T-helper 9 cell (primary cell): ENCODE measurements around the gene ZNF132.
"Not testable (repeated sequence)": the region's sequence is repeated elsewhere in the genome, so short reads cannot be mapped to it uniquely, and the experiment has no call there.

Source experiments
- DNase-seq: peaks from one replicate; pipeline ENCODE4 v3.0.0-alpha.2; 2020
- total RNA-seq, 2 donors: gene quantifications; one replicate each; lab custom pipeline; 2026; lab: John Stamatoyannopoulos, UW

Gene ZNF132
- total RNA-seq, result 1.9 to 7.7 reads per million in 2 donors

GRCh38 chr19:58439576-58440554, at the start of gene ZNF132:
TSS of gene ZNF132 (minus strand) at chr19:58440153. CDS start at chr19:58439821, 332 bp downstream.
- DNase-seq, result peak; percentile 89

GRCh38 chr19:58484349-58484748, 44.4 kb upstream of the ZNF132 start:
- DNase-seq, result not testable (repeated sequence)

GRCh38 chr19:58483776-58484175, 43.8 kb upstream of the ZNF132 start:
- no peak for DNase-seq

- no peak for DNase-seq
Observed at GRCh38 chr19:58482372-58482771, 42.4 kb upstream of the ZNF132 start.

- DNase-seq, result no peak
Observed at GRCh38 chr19:58480831-58481230, 40.9 kb upstream of the ZNF132 start.

GRCh38 chr19:58480481-58480830, 40.5 kb upstream of the ZNF132 start:
- DNase-seq, result no peak

GRCh38 chr19:58479736-58480480, 40.0 kb upstream of the ZNF132 start:
- no peak for DNase-seq

GRCh38 chr19:58479303-58479702, 39.4 kb upstream of the ZNF132 start:
- no peak for DNase-seq

- no peak for DNase-seq
Observed at GRCh38 chr19:58477871-58478270, 37.9 kb upstream of the ZNF132 start.

- no peak for DNase-seq
Observed at GRCh38 chr19:58477130-58477529, 37.2 kb upstream of the ZNF132 start.

- no peak for DNase-seq
Observed at GRCh38 chr19:58476498-58477015, 36.6 kb upstream of the ZNF132 start.

GRCh38 chr19:58475714-58476497, 36.0 kb upstream of the ZNF132 start, which contains the start of gene ZNF446:
TSS of gene ZNF446 (plus strand) at chr19:58476352. CDS start at chr19:58477219, 867 bp downstream.
- DNase-seq, result peak; percentile 90

GRCh38 chr19:58474997-58475713, 35.2 kb upstream of the ZNF132 start:
- no peak for DNase-seq

- no peak for DNase-seq
Observed at GRCh38 chr19:58474291-58474996, 34.5 kb upstream of the ZNF132 start.

GRCh38 chr19:58473775-58474174, 33.8 kb upstream of the ZNF132 start:
- no peak for DNase-seq

GRCh38 chr19:58471736-58472135, 31.8 kb upstream of the ZNF132 start:
- DNase-seq, result no peak

GRCh38 chr19:58470837-58471543, 31.0 kb upstream of the ZNF132 start:
- DNase-seq, result not testable (repeated sequence)

- no peak for DNase-seq
Observed at GRCh38 chr19:58469241-58470013, 29.5 kb upstream of the ZNF132 start.

GRCh38 chr19:58468216-58468839, 28.4 kb upstream of the ZNF132 start:
- DNase-seq, result no peak
